Measurements from ENCODE around the gene STEAP1.

STEAP1 gene

GRCh38 chr7:90213521-90213920 is 59.3 kb downstream of the STEAP1 start:
- DNase-seq: no peak

All from T-helper 9 cell (primary cell).